Measurements from ENCODE around the gene GPR153. TPM values are rescaled to one million over a fixed set of nuclear protein-coding genes. Genes with fewer than 3 reads are reported as not detected.

GPR153 gene
- polyA plus RNA-seq, 1 of the 3 experiments (the other 2 are of a cell fraction): 6.6 TPM

DNA sequence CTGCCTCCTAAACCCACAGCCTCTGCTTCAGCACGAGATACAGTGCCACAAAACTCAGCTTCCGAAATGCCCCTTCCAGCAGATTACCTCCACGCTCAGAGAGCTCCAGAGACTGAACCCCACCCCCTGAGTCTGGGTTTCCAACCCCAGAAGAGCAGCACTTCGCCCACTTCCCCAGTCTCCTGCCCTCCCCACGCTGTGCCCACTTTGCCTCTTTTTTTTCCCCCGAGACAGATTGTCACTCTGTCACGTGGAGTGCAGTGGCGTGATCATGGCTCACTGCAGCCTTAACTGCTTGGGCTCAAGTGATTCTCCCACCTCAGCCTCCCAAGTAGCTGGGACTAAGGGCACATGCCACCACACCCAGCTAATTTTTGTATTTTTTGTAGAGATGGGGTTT, 35.2 kb downstream of the GPR153 start:
- WGBS (ENCODE audit: low lambda C conversion rate): 97% methylated on average over 8 of the region's 8 CpGs
- Histone ChIP-seq H3K36me3 (replicated peaks in 1 of 2; ENCODE audit: control insufficient read depth in 1 of 2, insufficient read depth in 2 of 2, low read length in 1 of 2) (peaks cover 10 to 40% of the 10 kb centered on the region in 2 experiments), H2AFZ (ENCODE audit: low read depth) (no peak overlapping the region), H3K27ac (ENCODE audit: low read depth in 2 of 2, low read length in 1 of 2) (no peak overlapping the region), H3K9ac (no peak overlapping the region), H3K4me1 (ENCODE audit: control insufficient read depth in 1 of 2, insufficient read depth in 2 of 2, low read depth in 1 of 2, low read length in 1 of 2) (no peaks in the 10 kb centered on the region), H3K27me3 (ENCODE audit: insufficient read depth) (no peaks in the 10 kb centered on the region), H3K9me3 (no peaks in the 10 kb centered on the region), H4K20me1 (ENCODE audit: insufficient read depth) (no peaks in the 10 kb centered on the region), H3K9me2 (no peaks in the 10 kb centered on the region), H3K4me2 (no peak overlapping the region), H3K79me2 (ENCODE audit: insufficient read depth) (peaks cover 3% of the 10 kb centered on the region; the same call in 1 of the 2 replicates), H3F3A (replicated peaks; ENCODE audit: insufficient read depth) (no peaks in the 10 kb centered on the region), H3K4me3 (ENCODE audit: low read depth in 2 of 2, low read length in 1 of 2) (no peak overlapping the region)
- ChIA-PET POLR2A (no interaction called here), CTCF (interaction anchor here (1.1 to 2.1 kb wide), 5 partner anchors 13 to 26 kb away, joined by 3 to 8 read pairs (median 4); partner anchors contain the start of gene RPL22)
- TF ChIP-seq NRF1 (IDR thresholded peaks at IDR 0.05; ENCODE audit: low read depth, low read length): no peak
- TF ChIP-seq, protein P1, sequence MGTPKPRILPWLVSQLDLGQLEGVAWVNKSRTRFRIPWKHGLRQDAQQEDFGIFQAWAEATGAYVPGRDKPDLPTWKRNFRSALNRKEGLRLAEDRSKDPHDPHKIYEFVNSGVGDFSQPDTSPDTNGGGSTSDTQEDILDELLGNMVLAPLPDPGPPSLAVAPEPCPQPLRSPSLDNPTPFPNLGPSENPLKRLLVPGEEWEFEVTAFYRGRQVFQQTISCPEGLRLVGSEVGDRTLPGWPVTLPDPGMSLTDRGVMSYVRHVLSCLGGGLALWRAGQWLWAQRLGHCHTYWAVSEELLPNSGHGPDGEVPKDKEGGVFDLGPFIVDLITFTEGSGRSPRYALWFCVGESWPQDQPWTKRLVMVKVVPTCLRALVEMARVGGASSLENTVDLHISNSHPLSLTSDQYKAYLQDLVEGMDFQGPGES (IDR thresholded peaks at IDR 0.05; ENCODE audit: low read depth, low read length): no peak
- TF ChIP-seq, protein P2, sequence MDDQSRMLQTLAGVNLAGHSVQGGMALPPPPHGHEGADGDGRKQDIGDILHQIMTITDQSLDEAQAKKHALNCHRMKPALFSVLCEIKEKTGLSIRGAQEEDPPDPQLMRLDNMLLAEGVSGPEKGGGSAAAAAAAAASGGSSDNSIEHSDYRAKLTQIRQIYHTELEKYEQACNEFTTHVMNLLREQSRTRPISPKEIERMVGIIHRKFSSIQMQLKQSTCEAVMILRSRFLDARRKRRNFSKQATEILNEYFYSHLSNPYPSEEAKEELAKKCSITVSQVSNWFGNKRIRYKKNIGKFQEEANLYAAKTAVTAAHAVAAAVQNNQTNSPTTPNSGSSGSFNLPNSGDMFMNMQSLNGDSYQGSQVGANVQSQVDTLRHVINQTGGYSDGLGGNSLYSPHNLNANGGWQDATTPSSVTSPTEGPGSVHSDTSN (IDR thresholded peaks at IDR 0.05): no peak
- TF ChIP-seq, protein P3, sequence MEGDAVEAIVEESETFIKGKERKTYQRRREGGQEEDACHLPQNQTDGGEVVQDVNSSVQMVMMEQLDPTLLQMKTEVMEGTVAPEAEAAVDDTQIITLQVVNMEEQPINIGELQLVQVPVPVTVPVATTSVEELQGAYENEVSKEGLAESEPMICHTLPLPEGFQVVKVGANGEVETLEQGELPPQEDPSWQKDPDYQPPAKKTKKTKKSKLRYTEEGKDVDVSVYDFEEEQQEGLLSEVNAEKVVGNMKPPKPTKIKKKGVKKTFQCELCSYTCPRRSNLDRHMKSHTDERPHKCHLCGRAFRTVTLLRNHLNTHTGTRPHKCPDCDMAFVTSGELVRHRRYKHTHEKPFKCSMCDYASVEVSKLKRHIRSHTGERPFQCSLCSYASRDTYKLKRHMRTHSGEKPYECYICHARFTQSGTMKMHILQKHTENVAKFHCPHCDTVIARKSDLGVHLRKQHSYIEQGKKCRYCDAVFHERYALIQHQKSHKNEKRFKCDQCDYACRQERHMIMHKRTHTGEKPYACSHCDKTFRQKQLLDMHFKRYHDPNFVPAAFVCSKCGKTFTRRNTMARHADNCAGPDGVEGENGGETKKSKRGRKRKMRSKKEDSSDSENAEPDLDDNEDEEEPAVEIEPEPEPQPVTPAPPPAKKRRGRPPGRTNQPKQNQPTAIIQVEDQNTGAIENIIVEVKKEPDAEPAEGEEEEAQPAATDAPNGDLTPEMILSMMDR (IDR thresholded peaks at IDR 0.05): no peak
- TF ChIP-seq, protein P4, sequence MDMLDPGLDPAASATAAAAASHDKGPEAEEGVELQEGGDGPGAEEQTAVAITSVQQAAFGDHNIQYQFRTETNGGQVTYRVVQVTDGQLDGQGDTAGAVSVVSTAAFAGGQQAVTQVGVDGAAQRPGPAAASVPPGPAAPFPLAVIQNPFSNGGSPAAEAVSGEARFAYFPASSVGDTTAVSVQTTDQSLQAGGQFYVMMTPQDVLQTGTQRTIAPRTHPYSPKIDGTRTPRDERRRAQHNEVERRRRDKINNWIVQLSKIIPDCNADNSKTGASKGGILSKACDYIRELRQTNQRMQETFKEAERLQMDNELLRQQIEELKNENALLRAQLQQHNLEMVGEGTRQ (IDR thresholded peaks at IDR 0.05; ENCODE audit: borderline replicate concordance, low read depth, low read length): no peak
- TF ChIP-seq RFX5 (IDR thresholded peaks at IDR 0.05; ENCODE audit: low read length): no peak
- no peak for TF ChIP-seq GATA2 (CRISPR knock-in tag; IDR thresholded peaks at IDR 0.05)
- TF ChIP-seq NFIC (IDR thresholded peaks at IDR 0.05; ENCODE audit: borderline replicate concordance): no peak
- no peak for TF ChIP-seq GABPA (IDR thresholded peaks at IDR 0.05; ENCODE audit: low read depth)
- no peak for TF ChIP-seq TAF1 (IDR thresholded peaks at IDR 0.05; ENCODE audit: borderline replicate concordance, low read depth, low read length)
- no peak for TF ChIP-seq MXI1 (IDR thresholded peaks at IDR 0.05; ENCODE audit: low read depth, low read length)
- TF ChIP-seq, protein P5, sequence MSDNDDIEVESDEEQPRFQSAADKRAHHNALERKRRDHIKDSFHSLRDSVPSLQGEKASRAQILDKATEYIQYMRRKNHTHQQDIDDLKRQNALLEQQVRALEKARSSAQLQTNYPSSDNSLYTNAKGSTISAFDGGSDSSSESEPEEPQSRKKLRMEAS (IDR thresholded peaks at IDR 0.05; ENCODE audit: low read depth): no peak
- DNase-seq: no peak

Measured in SK-N-SH (cell line).